ENCODE data around the gene POFUT1.

DNA sequence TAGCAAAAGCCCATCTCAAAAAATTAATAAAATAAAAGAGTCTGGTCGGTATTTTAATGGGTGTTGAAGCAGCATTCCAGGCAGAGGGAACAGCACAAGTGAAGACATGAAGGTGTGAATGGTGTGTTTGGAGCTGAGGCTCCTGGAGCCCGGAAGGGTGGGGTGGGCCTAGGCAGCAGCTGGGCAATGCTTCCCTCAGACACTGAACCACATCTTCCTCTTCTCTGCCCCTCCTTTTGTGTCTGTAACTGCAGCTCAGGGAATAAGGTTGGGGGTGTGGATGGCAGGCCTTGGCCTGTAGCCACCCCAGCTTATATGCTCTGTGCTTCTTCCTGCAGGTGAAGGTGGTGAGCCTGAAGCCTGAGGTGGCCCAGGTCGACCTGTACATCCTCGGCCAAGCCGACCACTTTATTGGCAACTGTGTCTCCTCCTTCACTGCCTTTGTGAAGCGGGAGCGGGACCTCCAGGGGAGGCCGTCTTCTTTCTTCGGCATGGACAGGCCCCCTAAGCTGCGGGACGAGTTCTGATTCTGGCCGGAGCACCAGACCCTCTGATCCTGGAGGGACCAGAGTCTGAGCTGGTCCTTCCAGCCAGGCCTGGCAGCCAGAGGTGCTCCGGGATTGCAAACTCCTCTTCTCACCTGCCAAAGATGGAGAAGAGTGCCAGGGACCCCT, 26.6 kb downstream of the POFUT1 start:
- TF ChIP-seq TAF1 (IDR thresholded peaks at IDR 0.05; ENCODE audit: low read depth, low read length): no peak
- TF ChIP-seq EP300 (IDR thresholded peaks at IDR 0.05; ENCODE audit: borderline replicate concordance in 1 of 2, low read depth in 2 of 2, low read length in 2 of 2): no peak
- TF ChIP-seq EZH2 (IDR thresholded peaks at IDR 0.05; ENCODE audit: low read depth, low read length, severe bottlenecking): no peak
- no peak for TF ChIP-seq NRF1 (IDR thresholded peaks at IDR 0.05; ENCODE audit: low read depth, low read length)
- no peak for TF ChIP-seq TCF12 (IDR thresholded peaks at IDR 0.05; ENCODE audit: low read depth, low read length)
- TF ChIP-seq KDM5A (IDR thresholded peaks at IDR 0.05; ENCODE audit: low read length): no peak
- no peak for TF ChIP-seq RFX5 (IDR thresholded peaks at IDR 0.05; ENCODE audit: borderline replicate concordance, low read depth, low read length)
